ENCODE measurements around the gene ADH6.

- no peak for TF ChIP-seq EZH2 (IDR thresholded peaks at IDR 0.05; ENCODE audit: insufficient read depth, poor library complexity, severe bottlenecking)
- no peak for TF ChIP-seq EZH2phosphoT487 (IDR thresholded peaks at IDR 0.05; ENCODE audit: insufficient read depth, low read depth)
Observed at GRCh38 chr4:99179626-99180025, 39.4 kb downstream of the ADH6 start.
